Lung (tissue), 12 donors: ENCODE results near the gene NRXN2. TPM values are rescaled to one million over a fixed set of nuclear protein-coding genes. Genes with fewer than 3 reads are reported as not detected.

Experiments
- ATAC-seq: fragments of 200-7000 bp; cut with Tn5 transposase; one replicate; pipeline ENCODE4 v1.9.1; 2020; ENCODE audit warnings: moderate number of reproducible peaks; ENCODE audit not compliant: insufficient read depth, low FRiP score
- DNase-seq, 3 donors: peaks; one replicate each; pipeline ENCODE4 v3.0.0-alpha.2; 2013 to 2017
- H3K27ac ChIP-seq, 2 donors: one replicate each; pipeline ENCODE4 v1.5.1; 2013; ENCODE audit warnings: mild to moderate bottlenecking in 2 of 2, moderate library complexity in 2 of 2, control low read depth in 1 of 2, inconsistent platforms in 1 of 2, low read depth in 1 of 2, low read length in 1 of 2
- H3K27me3 ChIP-seq, 3 donors: one replicate each; pipeline ENCODE4 v1.5.1; 2013; ENCODE audit warnings: low read length in 2 of 3; ENCODE audit not compliant: control insufficient read depth in 3 of 3, insufficient read depth in 3 of 3
- H3K36me3 ChIP-seq, 4 donors: one replicate each; pipeline ENCODE4 v1.5.1; 2013; ENCODE audit warnings: low read length in 4 of 4, mild to moderate bottlenecking in 1 of 4, moderate library complexity in 1 of 4; ENCODE audit not compliant: control insufficient read depth in 4 of 4, insufficient read depth in 4 of 4
- H3K4me1 ChIP-seq, 5 donors: one replicate each; pipeline ENCODE4 v1.5.1; 2013; ENCODE audit warnings: low read length in 5 of 5, mild to moderate bottlenecking in 2 of 5, moderate library complexity in 1 of 5; ENCODE audit not compliant: control insufficient read depth in 5 of 5, insufficient read depth in 5 of 5
- H3K4me3 ChIP-seq: one replicate; pipeline ENCODE4 v1.5.1; 2013; ENCODE audit warnings: mild to moderate bottlenecking, control low read depth, moderate library complexity
- H3K9ac ChIP-seq, 2 donors: one replicate each; pipeline ENCODE4 v1.5.1; 2013; ENCODE audit warnings: low read length in 2 of 2, control low read depth in 1 of 2; ENCODE audit not compliant: insufficient read depth in 1 of 2
- H3K9me3 ChIP-seq, 4 donors: one replicate each; pipeline ENCODE4 v1.5.1; 2013; ENCODE audit warnings: low read length in 3 of 4, mild to moderate bottlenecking in 1 of 4, moderate library complexity in 1 of 4; ENCODE audit not compliant: control insufficient read depth in 4 of 4, insufficient read depth in 3 of 4
- CTCF ChIP-seq: IDR thresholded peaks from 2 replicates; pipeline ENCODE4 v1.5.1; 2012; ENCODE audit warnings: mild to moderate bottlenecking; ENCODE audit errors: control extremely low read depth, extremely low read depth
- WGBS, 2 donors: extraction: QIAGEN DNeasy Blood & Tissue Kit; methylation state at CpG; one replicate each; pipeline ENCODE4 v1.1.7; 2013; 5-methylcytosine and 5-hydroxymethylcytosine counted together
- polyA plus RNA-seq, 2 donors: library from polyadenylated mRNA; stranded (reverse); fragments of 200-250 nt; gene quantifications; one replicate each; pipeline ENCODE4 v1.2.1, GENCODE V29; 2013
- total RNA-seq, 2 donors: library from RNA; depleted of rRNA in 1 of 2; stranded (reverse); fragments of >200 nt in 1 of 2; gene quantifications; one replicate each; pipeline ENCODE4 v1.2.1, GENCODE V29; 2014 to 2021
- donor health status: control.
- donor health status: control.
- donor health status: Bipolar disorder and iron deficiency.
- donor health status: healthy.
- donor health status: DM: yes; HTN: yes; CAD: no.

Gene NRXN2
- total and polyA plus RNA-seq, 4 donors, result 0.39 to 6.6 (median 1.1) TPM

- Histone ChIP-seq H3K27me3 (peaks cover 0 to 30% (median 0%) of the 10 kb centered on the region in 3 donors), H3K36me3 (no peaks in the 10 kb centered on the region), H3K4me3 (no peak overlapping the region), H3K9ac (no peak overlapping the region), H3K9me3 (no peaks in the 10 kb centered on the region), H3K27ac (no peak overlapping the region), H3K4me1 (peaks cover 0 to 18% (median 0%) of the 10 kb centered on the region in 5 donors)
- 69 to 84% methylated on average over 8 of the region's 8 CpGs for WGBS, 2 donors
- no peak for DNase-seq
- ATAC-seq, result no peak
- no peak for TF ChIP-seq CTCF
These were observed 32.8 kb downstream of the NRXN2 start for GRCh38 chr11:64690235-64690634.

GRCh38 chr11:64688534-64688982, 34.4 kb downstream of the NRXN2 start:
- ATAC-seq (peak; percentile 62), DNase-seq (peak; percentile 95 to 97 (median 96))
- H3K4me1 ChIP-seq, result peaks cover 0 to 18% (median 0%) of the 10 kb centered on the region in 5 donors
- WGBS, 2 donors, result 2 to 5% methylated on average over 13 of the region's 13 CpGs
- no peak overlapping the region for H3K4me3 ChIP-seq
- TF ChIP-seq CTCF, result peak; percentile 75
- H3K27ac ChIP-seq, result peak overlapping the region; percentile 34 to 35
- H3K27me3 ChIP-seq, result peaks cover 0 to 26% (median 0%) of the 10 kb centered on the region in 3 donors
- no peaks in the 10 kb centered on the region for H3K9me3 ChIP-seq
- no peaks in the 10 kb centered on the region for H3K36me3 ChIP-seq
- no peak overlapping the region for H3K9ac ChIP-seq

GRCh38 chr11:64687643-64688533, 35.1 kb downstream of the NRXN2 start:
- no peak overlapping the region for H3K27ac ChIP-seq
- peaks cover 0 to 18% (median 0%) of the 10 kb centered on the region in 5 donors for H3K4me1 ChIP-seq
- H3K9ac ChIP-seq, result no peak overlapping the region
- ATAC-seq, result no peak
- H3K9me3 ChIP-seq, result no peaks in the 10 kb centered on the region
- DNase-seq, result peak in 1 of 3 donors; percentile 29
- no peak overlapping the region for H3K4me3 ChIP-seq
- no peaks in the 10 kb centered on the region for H3K36me3 ChIP-seq
- no peak for TF ChIP-seq CTCF
- H3K27me3 ChIP-seq, result peaks cover 0 to 21% (median 0%) of the 10 kb centered on the region in 3 donors
- WGBS, 2 donors, result 52 to 53% methylated on average over 19 of the region's 19 CpGs
